ENCODE data around the gene GDA. TPM values are rescaled to one million over a fixed set of nuclear protein-coding genes. Genes with fewer than 3 reads are reported as not detected.
"Not testable (repeated sequence)": the region's sequence is repeated elsewhere in the genome, so short reads cannot be mapped to it uniquely, and the experiment has no call there.

GDA gene
- total RNA-seq, 1 donor from 2014 or later: 0.52 TPM

DNA sequence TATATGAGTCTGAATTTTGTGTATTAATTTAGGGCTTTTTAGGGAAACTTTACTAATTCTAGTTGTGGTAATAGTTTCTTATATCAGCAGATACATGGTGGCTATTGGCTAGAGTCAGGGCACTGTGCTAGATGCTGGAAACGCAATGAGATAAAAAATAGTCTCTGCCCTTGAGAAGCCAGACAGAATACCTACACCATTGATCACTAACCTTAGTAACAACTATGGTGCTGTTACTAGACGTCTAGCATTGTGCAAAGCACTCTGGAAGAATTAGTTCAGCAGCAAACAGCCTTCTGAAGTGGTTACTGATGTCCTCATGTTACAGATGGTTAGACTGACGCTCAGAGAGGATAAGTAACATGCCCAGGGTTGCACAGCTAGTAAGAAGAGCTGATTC is 61.8 kb downstream of the GDA start:
- peak; percentile 20 for ATAC-seq

DNA sequence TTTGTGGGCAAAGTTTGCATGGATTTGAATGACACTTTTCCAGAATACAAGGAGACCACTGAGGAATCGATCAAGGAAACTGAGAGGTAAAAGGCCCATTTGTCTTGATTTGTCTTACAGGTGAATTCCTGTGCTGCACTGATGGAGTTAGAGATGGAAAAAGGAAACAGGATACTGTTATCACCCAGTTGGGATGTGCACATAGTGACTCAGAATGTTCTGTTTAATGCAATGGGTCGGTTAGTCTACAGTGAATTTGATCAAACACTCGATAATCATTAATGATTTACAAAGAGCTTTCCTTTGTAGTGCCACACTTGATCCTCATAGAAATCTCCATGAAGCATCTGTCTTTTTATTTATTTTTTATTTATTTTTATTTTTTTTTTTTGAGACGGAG is 64.7 kb downstream of the GDA start:
- no peak for ATAC-seq

DNA sequence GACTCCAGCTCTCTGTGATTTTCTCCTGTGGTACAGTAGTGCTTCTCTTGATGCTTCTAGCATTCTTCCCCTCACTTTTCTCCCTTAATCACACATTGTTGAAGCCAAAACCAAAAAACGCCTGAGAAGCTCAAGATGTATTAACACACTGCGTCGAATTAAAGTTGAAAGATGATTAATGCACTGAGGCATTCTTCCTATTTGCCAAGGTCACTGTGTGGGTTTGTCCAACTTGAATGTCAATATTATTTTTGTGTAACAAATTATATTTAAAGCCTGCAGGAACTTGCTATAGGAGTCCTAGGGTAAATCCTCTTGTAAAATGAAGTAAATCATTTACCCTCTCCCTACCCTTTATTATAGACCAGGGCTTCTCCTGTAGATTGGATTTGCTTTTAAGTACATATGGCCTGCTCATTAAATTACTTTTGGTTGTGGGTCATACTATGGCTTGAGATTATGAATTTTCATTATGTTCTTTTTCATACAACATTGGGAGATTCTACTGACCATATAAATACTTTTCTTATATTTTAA is 68.1 kb downstream of the GDA start:
- no peak for ATAC-seq

DNA sequence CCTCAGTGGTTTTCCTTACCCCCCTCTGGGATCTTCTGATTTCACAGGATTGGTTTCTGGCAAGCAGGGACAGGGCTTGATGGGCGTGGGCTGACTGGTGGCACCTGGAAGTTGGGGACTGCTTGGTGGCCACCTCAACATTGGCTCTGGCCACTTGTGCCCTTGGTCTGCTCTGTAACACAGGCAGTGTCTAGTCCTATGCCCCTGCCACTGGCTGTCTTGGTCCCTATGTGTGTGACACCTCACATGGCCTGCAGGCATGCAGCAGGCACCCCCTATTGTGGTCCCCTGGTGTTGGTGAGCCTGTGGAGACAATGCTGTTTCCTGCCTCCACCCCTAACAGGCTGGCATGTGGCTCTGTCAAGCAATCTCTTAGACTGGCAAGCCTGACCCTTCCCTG is 71.3 kb downstream of the GDA start:
- no peak for ATAC-seq

DNA sequence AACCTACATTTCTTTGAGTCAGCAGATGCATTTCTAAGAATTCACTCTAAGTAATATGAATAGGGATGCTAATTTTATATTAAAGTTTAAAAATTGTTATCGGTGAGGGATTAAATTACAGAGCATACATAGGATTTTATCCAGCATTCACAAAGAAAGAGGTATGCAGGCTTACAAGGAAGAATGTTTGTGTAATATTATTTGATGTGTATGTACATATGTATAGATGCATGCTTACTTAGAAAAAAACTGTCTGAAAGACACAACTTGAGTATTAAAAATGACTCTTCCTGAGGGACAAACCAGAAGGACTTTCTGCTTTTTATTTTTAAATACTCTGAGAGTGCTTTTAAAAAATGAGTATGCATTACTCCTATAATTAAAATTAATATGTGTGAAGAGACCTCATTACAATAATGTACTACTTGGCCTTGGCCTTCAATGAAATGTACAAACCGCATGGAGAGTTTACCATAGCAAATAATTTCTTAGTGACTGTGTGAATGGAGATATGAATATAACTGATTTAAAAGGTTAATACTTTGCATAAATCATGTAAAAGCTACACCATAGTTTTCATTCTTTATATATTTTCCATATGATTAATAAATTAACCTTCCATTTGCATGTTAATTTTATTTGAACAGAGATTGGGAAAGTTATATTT is 77.0 kb downstream of the GDA start:
- ATAC-seq: no peak

DNA sequence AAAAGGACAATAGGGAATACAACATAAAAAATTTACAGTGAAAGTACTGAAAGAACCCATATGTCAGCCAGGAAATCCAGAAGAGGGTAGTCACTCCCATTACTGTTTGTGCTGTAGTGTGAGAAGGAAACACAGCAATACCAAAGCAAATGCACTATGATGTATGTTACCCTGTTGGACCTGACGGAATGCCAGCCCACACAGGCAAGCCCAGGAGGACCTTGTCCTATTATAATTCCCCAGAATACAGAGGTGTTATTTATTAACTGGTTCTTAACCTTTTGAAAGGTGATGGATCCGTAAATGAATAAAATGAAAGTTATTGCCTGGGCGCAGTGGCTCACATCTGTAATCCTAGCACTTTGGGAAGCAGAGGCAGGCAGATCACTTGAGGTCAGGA is 79.0 kb downstream of the GDA start:
- ATAC-seq: no peak

DNA sequence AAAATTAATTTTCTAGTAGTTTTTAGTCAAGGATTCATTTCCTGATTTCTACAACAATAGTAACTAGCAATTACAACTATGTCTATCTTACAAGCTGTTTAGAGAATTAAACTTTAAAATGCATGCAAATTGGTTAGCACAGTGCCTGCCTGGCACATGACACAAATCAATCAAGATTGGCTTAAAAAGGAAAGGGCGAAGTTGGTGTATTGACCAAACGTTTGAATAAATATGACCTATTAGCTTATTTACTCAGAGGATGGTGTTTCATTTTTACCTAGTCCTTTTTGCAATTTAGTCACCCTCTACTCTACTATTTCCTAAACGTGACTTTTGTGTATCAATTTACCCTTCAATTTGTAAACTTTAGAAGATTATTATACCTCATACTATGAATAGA is 83.5 kb downstream of the GDA start:
- ATAC-seq: no peak

DNA sequence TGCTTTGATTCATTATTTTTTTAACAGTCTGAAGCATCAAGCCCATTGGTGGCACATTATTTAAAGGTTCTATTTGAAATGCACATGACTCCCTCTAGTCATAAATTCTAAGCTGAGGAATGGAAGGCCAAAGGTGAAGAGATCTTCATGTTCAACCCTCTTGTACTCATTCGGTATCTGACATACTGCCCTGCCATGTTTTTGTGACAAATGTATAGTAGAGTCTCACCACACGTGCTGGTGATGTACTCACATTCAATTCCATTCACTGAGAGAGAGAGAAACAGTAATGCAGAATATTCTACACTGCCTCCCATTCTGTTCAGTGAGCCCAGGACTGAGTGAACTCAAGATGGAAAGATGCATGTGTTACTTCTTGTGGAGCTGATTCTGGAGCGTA is 98.3 kb downstream of the GDA start:
- no peak for ATAC-seq

DNA sequence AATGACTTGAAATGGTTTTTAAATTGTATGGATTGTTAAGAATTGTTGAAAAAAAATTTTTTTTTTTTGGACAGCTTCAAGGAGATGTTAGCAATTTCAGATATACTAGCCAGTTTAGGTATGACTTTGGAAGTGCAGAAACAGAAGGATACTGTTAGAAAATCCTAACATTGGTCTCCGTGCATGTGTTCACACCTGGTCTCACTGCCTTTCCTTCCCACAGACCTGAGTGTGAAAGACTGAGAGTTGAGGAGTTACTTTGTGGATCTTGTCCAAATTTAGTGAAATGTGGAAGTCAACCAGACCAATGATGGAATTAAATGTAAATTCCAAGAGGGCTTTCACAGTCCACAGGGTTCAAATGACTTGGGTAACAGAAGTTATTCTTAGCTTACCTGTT is 102.3 kb downstream of the GDA start:
- no peak for ATAC-seq

DNA sequence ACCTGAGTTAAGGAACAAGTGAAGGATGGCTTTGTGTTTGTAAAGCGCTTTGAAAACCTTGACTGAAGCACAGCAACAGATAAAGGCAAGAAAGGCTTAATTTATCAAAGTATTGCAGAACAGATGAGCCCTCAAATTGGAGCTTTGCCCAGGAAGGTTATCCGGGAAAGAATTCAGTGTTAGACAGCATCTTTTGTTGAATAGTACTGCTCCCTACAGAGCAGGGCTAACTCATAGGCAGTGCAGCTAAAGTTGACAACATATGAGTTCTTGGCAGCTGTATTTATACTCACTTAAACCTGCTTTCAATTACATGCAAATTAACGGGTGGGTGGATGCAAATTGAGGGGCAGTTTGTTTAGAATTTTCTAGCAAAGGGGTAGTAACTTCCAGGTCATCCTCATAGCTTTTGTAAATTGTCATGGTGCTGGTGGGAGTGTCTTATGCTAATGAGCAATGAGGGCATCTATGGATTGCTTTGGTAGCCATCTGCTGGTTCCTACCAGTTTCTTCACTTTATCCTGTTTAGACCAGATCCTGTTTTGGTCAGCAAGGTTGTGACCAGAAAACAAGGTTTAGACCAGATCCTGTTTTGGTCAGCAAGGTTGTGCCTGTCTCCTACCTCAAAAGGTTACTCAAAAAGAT is 105.8 kb downstream of the GDA start:
- no peak for ATAC-seq

DNA sequence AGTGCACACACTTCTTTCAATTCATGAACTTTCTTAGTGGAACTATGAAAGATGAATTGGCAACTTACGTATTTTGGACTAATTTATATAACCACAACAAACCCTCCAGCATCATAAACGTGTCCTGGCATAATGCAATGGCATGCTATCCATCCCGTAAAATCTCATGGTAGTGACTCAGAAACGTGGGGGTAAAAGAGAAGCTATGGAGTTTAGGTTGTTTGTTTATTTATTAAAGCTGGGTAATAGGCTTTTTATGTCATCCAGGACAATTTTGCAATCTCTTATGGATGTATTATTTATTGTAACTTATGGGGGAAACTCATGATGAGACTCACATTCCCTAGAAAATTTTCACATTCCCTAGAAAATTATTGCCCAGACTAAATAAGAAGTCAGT is 106.3 kb downstream of the GDA start:
- ATAC-seq: no peak

DNA sequence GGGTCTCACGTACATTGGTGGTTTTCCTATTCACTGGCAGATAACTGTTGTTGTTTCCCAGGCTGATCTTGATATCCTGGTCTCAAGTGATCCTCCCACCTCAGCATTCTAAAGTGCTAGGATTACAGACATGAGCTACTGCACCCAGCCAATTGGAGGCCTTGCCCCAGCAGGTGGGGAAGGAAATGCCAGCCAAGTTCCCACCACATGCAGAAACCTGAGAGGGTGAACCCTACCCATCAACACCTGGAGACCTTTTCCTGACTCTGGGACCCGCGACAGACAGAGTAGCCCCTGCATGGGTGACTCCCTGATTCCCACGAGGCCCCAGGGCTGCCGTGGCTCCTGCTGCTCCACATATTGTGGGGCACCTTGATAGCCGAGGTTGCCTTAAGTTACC is 107.7 kb downstream of the GDA start:
- no peak for ATAC-seq

DNA sequence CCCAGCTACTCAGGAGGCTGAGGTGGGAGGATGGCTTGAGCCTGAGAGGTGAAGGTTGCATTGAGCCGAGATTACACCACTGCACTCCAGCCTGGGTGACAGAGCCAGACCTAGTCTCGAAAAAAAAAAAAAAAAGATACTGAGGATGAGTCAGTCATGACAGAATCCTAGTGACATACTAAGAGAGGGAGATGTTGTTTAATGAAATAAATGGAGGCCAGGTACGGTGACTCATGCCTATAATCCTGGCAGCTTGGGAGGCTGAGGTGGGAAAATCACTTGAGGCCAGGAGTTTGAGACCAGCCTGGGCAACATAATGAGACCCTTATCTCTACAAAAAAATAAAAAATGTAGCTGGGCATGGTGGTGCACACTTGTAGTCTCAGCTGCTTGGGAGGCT is 108.6 kb downstream of the GDA start:
- ATAC-seq: no peak

DNA sequence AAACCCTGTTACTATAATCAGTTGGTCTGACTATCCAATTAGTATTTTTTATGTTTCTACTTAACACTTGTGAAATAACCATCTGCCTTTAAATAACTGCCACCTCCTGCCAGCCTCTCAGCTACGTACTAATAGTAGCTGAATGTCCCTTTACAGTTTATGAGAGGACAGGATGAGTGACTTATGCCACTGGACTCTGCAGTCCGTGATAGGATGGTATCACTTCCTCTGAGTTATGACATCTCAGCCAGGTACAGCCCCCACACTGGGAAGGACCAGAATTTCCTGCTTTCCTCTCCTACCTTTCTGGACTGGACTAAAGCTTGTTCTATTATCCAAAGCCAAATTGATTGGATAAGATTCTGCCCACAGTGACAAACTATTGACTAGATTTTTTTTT is 112.8 kb downstream of the GDA start:
- ATAC-seq: peak; percentile 60

DNA sequence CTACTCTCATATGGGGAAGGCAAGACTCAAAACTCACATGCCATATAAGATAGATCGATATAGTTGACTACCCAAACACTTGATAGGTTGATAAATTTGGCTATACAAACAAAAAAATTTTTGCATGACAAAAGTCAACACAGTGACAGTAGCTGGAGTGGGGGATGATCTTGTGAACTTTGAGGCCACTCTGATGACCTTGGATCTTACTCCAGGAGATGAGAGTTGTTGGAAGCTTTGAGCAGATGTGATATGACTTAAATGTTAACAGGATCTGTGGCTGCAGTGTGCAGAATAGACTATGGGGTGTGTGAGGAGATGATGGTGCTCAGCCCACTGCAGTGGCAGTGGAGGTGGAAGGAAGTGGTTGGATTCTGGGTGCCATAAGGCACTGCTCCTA is 114.3 kb downstream of the GDA start:
- ATAC-seq: no peak

DNA sequence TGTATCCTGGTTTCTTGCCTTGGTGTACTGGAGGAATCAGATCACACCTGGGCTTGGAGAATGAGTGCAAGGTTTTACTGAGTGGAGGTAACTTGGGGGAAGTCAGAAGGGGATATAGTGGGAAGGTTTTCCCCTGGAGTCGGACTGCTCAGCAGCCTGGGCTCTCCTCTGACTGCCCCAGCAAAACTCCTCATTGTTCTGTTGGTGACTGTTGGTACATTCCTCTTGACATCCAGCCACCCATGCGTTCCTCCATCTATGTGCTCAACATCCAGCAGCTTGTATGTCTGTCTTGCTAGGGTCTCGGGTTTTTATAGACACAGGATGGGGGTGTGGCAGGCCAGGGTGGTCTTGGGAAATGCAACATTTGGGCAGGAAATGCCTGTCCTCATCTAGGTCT is 119.7 kb downstream of the GDA start:
- ATAC-seq: no peak

DNA sequence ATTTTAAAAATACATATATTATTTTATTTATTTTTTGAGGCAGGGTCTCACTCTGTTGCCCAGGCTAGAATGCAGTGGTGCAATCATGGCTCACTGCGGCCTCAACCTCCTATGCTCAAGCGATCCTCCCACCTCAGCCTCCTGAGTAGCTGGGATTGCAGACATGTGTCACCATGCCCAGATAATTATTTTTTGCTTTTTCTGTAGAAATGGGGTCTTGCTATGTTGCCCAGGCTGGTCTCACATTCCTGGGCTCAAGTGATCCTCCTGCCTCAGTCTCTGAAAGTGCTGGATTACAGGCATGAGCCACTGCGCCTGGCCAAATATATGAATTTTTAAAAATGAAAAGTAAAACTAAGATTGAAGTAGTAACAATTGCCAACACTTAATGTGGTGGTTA is 121.1 kb downstream of the GDA start:
- not testable (repeated sequence) for ATAC-seq

DNA sequence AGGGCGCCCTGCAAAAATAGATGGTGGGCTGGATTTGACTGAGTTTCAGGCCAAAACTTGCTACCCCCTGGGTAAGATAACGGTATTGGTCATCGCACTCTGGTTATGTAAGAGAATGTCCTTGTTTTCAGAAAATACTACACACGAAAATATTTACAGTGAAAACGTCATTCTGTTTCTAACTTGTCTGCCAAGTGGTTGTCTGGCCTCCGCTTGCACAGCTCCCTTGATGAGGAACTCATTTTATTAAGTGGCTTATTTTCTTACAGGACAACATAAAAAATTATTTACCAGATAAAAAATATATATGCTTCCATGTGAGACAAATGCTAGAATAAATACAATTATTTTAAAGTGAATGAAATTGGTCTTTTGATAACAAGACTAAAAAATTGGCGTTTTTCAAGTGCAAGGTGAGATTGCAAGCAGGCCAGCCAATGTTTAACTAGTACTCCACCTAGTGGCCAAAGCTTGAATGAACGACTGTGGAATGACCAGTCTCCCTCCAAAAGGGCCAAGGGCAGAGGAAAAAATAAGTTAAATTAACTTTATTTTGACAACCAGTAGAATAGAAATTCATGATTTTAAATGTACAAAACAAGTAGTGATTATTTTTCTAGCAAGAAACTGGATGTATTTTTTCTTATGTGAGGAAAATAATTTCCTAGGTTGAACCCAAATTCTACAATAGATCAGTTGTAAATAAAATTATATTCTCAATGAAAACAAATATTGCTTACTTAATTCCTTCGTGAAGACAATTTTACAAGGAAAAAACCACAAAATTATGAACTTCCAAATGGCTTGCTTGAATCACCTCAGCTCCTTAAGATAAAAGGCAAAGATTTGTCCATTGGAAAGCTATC is 122.6 kb downstream of the GDA start:
- peak; percentile 48 for ATAC-seq

DNA sequence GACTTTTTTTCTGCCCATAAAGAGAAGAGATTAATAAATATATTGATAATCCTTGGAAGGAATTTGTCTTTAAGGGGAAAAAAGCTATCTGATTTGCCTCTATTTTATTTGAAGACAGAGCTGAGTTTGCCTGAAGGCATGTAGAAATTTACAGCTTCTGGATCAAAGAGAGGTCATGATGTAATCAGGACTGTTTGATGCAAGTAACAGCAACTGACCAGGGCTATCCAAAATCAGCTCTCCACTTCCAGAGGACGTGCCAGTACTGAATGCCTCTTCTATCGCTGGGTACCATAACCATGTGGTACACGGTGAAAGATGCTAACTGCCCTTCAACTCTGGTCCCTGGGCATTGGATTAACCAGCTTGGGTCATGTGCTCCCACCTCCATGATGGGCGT is 125.2 kb downstream of the GDA start:
- no peak for ATAC-seq

DNA sequence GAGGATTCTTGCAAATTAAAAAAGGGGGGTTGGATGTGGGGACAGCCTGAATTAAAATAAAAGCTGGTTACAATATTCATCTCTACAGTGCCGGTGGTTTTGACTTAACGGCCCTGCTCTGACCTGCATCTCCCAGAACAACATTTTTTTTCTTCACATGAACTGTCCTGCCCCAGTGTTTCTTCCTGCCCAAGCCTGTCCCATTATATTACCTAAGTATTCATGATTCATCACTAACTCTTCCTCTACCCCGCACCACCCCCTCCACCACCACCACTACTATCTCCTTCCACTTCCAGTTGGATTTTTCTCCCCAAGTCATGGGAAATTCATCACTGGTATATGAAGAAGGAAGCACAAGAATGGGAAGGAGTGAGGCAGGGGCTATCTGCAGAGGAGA is 125.7 kb downstream of the GDA start:
- ATAC-seq: peak; percentile 90

DNA sequence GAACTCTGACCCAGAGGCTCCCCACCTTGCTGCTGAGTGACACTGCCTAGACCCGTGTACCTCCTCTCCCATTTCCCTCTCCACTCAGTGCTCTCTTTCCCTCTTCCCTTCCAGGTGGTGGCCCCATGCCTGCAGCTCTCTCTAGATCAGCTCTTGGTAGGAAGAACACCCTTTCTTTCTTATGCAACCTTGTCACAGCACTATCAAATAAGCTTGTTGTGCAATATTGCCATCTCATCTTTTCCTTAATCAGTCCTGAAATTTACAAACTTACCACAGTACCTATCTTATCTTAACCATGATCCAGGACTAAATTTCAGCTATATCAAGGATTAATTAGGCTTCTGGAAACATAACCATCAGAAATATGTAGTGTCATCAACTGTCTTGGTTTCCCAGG is 127.2 kb downstream of the GDA start:
- ATAC-seq: no peak

DNA sequence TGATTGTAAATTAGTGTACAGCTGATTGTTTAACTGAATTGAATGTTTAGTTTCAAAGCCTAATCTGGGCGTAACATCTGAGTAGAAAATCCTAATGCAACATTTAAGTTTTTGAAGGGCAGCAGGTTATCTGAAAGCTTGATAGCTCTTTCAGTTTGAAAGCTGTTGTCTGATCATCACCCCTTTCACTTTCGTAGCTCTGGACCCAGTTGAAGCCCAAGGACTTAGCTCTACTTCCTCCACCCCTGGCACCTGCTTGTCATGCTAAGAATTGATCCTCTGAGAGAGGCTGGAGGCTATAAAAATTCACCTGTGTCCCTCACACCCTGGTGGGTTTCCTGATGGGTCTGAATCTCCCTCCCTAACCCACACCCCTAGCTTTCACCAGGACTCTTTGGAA is 129.7 kb downstream of the GDA start:
- ATAC-seq: no peak

DNA sequence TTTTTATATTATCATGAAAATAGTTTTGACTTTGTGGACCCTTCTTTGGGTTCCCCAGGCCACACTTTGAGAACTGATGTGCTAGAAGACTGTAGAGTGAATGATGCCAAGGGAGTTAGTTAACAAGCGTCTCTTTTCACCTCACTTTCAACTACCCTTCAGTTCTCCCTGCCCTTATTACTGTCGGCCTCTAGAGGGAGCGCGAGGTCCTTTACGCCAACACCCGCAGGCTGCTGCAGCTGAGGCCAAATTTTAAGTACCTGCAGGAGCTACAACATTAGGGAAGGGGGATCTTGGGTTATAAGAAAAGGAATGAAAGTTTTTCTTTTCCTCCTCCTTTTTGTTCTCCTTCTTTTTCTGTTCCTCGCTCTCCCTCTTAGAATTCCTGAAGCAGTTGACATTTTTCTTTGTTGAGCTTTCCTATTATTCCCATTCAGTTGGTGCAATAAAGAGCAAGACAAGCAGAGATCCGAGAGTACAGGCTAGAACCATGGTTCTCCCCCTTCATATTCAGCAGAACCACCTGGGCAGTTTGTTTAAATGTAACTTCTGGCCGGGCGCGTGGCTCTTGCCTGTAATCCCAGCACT is 131.8 kb downstream of the GDA start:
- ATAC-seq: peak; percentile 82

All from esophagus mucosa (tissue), 1 donor.